PC-9 (cell line): ENCODE measurements around the gene GNRHR. TPM values are rescaled to one million over a fixed set of nuclear protein-coding genes. Genes with fewer than 3 reads are reported as not detected.

Source experiments
- BruUV-seq: library from RNA; stranded (reverse); fragments of 400-500 nt; replicated peaks from 2 replicates; lab custom pipeline; 2021; lab: Mats Ljungman, UMichigan
- CTCF ChIA-PET: fragments of 300-600 bp; sonication (Branson Sonifier 250); formaldehyde crosslinking; loops from one replicate; lab custom pipeline; 2022; ENCODE audit warnings: antibody characterized with exemption; lab: Charles Lee
- POLR2A ChIA-PET: fragments of 300-600 bp; sonication (Branson Sonifier 250); formaldehyde crosslinking; loops from one replicate; lab custom pipeline; 2022; ENCODE audit warnings: antibody characterized with exemption; ENCODE audit not compliant: unreplicated experiment; lab: Charles Lee
- DNase-seq, 2 experiments: peaks; one replicate each; pipeline versions ENCODE4 v3.0.0 to v3.0.0-alpha.2; 2015 to 2022; ENCODE audit warnings: mixed read lengths in 1 of 2
- H2AFZ ChIP-seq: fragments of 200-600 bp; sonication (generic); 2 replicates; pipeline ENCODE4 v1.8.1; 2017; ENCODE audit warnings: antibody characterized with exemption
- H3F3A ChIP-seq: fragments of 200-600 bp; sonication (generic); 2 replicates; pipeline ENCODE4 v1.8.1; 2017; ENCODE audit warnings: antibody characterized with exemption, mild to moderate bottlenecking, low read depth; ENCODE audit not compliant: insufficient read depth
- H3K27ac ChIP-seq: fragments of 200-600 bp; sonication (generic); 2 replicates; pipeline ENCODE4 v1.6.1; 2016; ENCODE audit warnings: mixed run types
- H3K27me3 ChIP-seq: fragments of 200-600 bp; sonication (generic); 2 replicates; pipeline ENCODE4 v1.6.1; 2016; ENCODE audit warnings: low read depth, mixed run types; ENCODE audit not compliant: insufficient read depth
- H3K36me3 ChIP-seq: fragments of 200-600 bp; sonication (generic); 2 replicates; pipeline ENCODE4 v1.6.1; 2016; ENCODE audit warnings: low read depth, mixed run types
- H3K4me1 ChIP-seq: fragments of 200-600 bp; sonication (generic); replicated peaks from 2 replicates; pipeline ENCODE4 v1.6.1; 2016; ENCODE audit warnings: mixed run types; ENCODE audit not compliant: insufficient read depth
- H3K4me2 ChIP-seq: fragments of 200-600 bp; sonication (generic); 2 replicates; pipeline ENCODE4 v1.6.1; 2017; ENCODE audit warnings: mixed run types
- H3K4me3 ChIP-seq: fragments of 200-600 bp; sonication (generic); 2 replicates; pipeline ENCODE4 v1.6.1; 2016; ENCODE audit warnings: mixed run types
- H3K79me2 ChIP-seq: fragments of 200-600 bp; sonication (generic); 2 replicates; pipeline ENCODE4 v1.6.1; 2017; ENCODE audit warnings: low read depth, mixed run types
- H3K9me2 ChIP-seq: fragments of 200-600 bp; sonication (generic); 2 replicates; pipeline ENCODE4 v1.8.1; 2017; ENCODE audit warnings: mild to moderate bottlenecking; ENCODE audit not compliant: insufficient read depth
- H3K9me3 ChIP-seq: fragments of 200-600 bp; sonication (generic); 2 replicates; pipeline ENCODE4 v1.8.1; 2016; ENCODE audit warnings: low read depth; ENCODE audit not compliant: insufficient read depth
- H4K20me1 ChIP-seq: fragments of 200-600 bp; sonication (generic); 2 replicates; pipeline ENCODE4 v1.8.1; 2017; ENCODE audit not compliant: insufficient read depth
- CTCF ChIP-seq: fragments of 200-600 bp; sonication (generic); conservative IDR thresholded peaks from 2 replicates; pipeline ENCODE4 v1.6.1; 2017; ENCODE audit warnings: mixed run types, antibody characterized with exemption, mild to moderate bottlenecking, moderate library complexity
- EZH2 ChIP-seq: fragments of 200-600 bp; sonication (generic); IDR thresholded peaks from 2 replicates; pipeline ENCODE4 v1.8.0; 2017; ENCODE audit warnings: antibody characterized with exemption, low read depth
- intact Hi-C: fragments of 100-400 bp; cut with micrococcal nuclease; formaldehyde crosslinking; loops from one replicate; pipeline ENCODE4 v1.10.0; 2022; ENCODE audit not compliant: unreplicated experiment
- total RNA-seq: library from RNA; stranded (reverse); gene quantifications from 2 replicates; pipeline ENCODE4 v1.2.3, GENCODE V29; 2021

GNRHR gene
- total RNA-seq, 1 experiment from 2014 or later, result not detected

- POLR2A ChIA-PET, result interaction anchor here (0.7 kb wide), 1 partner anchor 140 kb away, joined by 6 read pairs; no protein-coding TSS in a partner anchor
- Histone ChIP-seq H3K9me2 (no peaks in the 10 kb centered on the region), H3K27me3 (no peaks in the 10 kb centered on the region), H3F3A (peaks cover 10% of the 10 kb centered on the region; the same call in 1 of the 2 replicates), H2AFZ (peak overlapping the region; percentile 94), H3K9me3 (no peaks in the 10 kb centered on the region), H3K79me2 (peaks cover 64% of the 10 kb centered on the region), H4K20me1 (no peaks in the 10 kb centered on the region), H3K36me3 (no peaks in the 10 kb centered on the region), H3K4me1 (peaks cover 12% of the 10 kb centered on the region), H3K4me2 (peak overlapping the region; percentile 87), H3K27ac (peak overlapping the region; percentile 86), H3K4me3 (peak overlapping the region; percentile 84)
- TF ChIP-seq EZH2 (no peak), CTCF (no peak)
- no TSS peak for BruUV-seq
- intact Hi-C loops, result no loop called here
- no peak for DNase-seq
- CTCF ChIA-PET, result no interaction called here
Measured at GRCh38 chr4:67702166-67702565, 52.0 kb downstream of the GNRHR start.

- Histone ChIP-seq H3K9me2 (no peaks in the 10 kb centered on the region), H4K20me1 (no peaks in the 10 kb centered on the region), H3K27ac (peak overlapping the region; percentile 86), H3K36me3 (no peaks in the 10 kb centered on the region), H3F3A (peaks cover 10% of the 10 kb centered on the region; the same call in 1 of the 2 replicates), H3K79me2 (peaks cover 67% of the 10 kb centered on the region), H3K4me2 (peak overlapping the region; percentile 87), H3K27me3 (no peaks in the 10 kb centered on the region), H2AFZ (peak overlapping the region; percentile 94), H3K4me3 (peak overlapping the region; percentile 84), H3K9me3 (no peaks in the 10 kb centered on the region), H3K4me1 (peaks cover 12% of the 10 kb centered on the region)
- intact Hi-C loops, result loop anchor here (2.0 kb wide), 1 partner anchor 157 kb away; the partner anchor contains the start of gene CENPC
- BruUV-seq, result TSS peak; percentile 35
- CTCF ChIA-PET, result interaction anchor here (1.7 kb wide), 1 partner anchor 45 kb away, joined by 7 read pairs; no protein-coding TSS in a partner anchor
- DNase-seq, result no peak
- POLR2A ChIA-PET, result interaction anchor here (0.6 to 0.7 kb wide), 2 partner anchors 65 to 141 kb away, joined by 6 to 19 read pairs; no protein-coding TSS in a partner anchor
- TF ChIP-seq EZH2 (no peak), CTCF (no peak)
Measured at GRCh38 chr4:67701517-67701850, 52.7 kb downstream of the GNRHR start.

GRCh38 chr4:67700738-67701516 lies 53.3 kb downstream of the GNRHR start, which contains the start of gene UBA6:
Gene UBA6 (minus strand): TSS chr4:67701155. CDS start chr4:67701119, 36 bp downstream.
- no peaks in the 10 kb centered on the region for H4K20me1 ChIP-seq
- no peaks in the 10 kb centered on the region for H3K27me3 ChIP-seq
- CTCF ChIA-PET, result interaction anchor here (1.1 to 1.7 kb wide), 2 partner anchors 12 to 46 kb away, joined by 3 to 7 read pairs; no protein-coding TSS in a partner anchor
- no TSS peak for BruUV-seq
- peaks cover 12% of the 10 kb centered on the region for H3K4me1 ChIP-seq
- H3K9me3 ChIP-seq, result no peaks in the 10 kb centered on the region
- H3K79me2 ChIP-seq, result peaks cover 64% of the 10 kb centered on the region
- H3K27ac ChIP-seq, result peak within 1 kb of the TSS; percentile 86
- peak within 1 kb of the TSS; percentile 94 for H2AFZ ChIP-seq
- H3F3A ChIP-seq, result peaks cover 10% of the 10 kb centered on the region; the same call in 1 of the 2 replicates
- DNase-seq, result peak; percentile 89
- no peaks in the 10 kb centered on the region for H3K9me2 ChIP-seq
- H3K4me3 ChIP-seq, result peak within 1 kb of the TSS; percentile 84
- no peak for TF ChIP-seq EZH2
- TF ChIP-seq CTCF, result peak; percentile 54; the same call in 1 of the 2 replicates
- peak within 1 kb of the TSS; percentile 87 for H3K4me2 ChIP-seq
- POLR2A ChIA-PET, result interaction anchor here (0.6 to 0.7 kb wide), 3 partner anchors 12 to 272 kb away, joined by 3 to 19 read pairs (median 4); no protein-coding TSS in a partner anchor
- no peaks in the 10 kb centered on the region for H3K36me3 ChIP-seq
- intact Hi-C loops, result loop anchor here (2.0 kb wide), 1 partner anchor 156 kb away; the partner anchor contains the start of gene CENPC
